GM10847 (cell line): ENCODE data around the gene SMTNL1.

Experiments
- POLR2A ChIP-seq: IDR thresholded peaks from 2 replicates; pipeline ENCODE4 v1.6.1; 2011; ENCODE audit not compliant: insufficient read length; ENCODE audit errors: extremely low read depth

Gene SMTNL1, protein sequence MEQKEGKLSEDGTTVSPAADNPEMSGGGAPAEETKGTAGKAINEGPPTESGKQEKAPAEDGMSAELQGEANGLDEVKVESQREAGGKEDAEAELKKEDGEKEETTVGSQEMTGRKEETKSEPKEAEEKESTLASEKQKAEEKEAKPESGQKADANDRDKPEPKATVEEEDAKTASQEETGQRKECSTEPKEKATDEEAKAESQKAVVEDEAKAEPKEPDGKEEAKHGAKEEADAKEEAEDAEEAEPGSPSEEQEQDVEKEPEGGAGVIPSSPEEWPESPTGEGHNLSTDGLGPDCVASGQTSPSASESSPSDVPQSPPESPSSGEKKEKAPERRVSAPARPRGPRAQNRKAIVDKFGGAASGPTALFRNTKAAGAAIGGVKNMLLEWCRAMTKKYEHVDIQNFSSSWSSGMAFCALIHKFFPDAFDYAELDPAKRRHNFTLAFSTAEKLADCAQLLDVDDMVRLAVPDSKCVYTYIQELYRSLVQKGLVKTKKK

DNA sequence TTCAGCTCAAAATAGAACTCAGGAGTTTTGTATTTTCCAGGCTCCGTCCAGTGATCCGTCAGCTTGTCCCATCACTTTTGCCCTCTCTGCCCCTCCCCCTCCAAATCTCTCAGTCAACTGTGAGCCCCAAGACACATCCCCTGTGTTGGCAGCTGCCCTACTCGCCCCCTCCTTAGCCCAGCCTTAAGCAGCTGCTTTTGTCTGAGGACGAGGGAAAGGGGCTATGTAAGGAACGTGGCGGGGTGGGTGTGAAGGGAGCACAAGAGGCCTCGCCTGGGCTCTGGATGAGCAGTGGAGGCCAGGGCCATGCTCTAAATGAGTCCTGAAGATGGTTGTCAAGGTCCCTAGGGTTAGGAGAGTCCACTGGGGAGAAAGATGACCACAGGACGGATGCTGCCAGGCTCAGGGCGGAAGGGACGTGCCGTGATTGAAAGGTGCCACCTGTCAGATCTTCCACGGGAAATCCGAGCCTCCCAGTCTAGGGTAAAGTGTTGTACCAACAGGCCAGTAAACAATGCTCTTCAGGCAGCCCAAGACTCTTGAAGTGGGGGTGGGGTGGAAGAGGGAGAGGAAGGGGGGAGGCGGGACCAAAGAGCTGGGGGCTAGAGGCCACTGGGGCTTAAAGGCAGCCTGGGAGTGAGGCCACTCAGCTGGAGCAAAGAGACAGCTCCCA lies at the start of gene SMTNL1:
SMTNL1 (plus strand) TSS at position 649 of the 673 bp plus-strand sequence. CDS start 5,048 bp downstream, outside the sequence.
- no peak for TF ChIP-seq POLR2A

GRCh38 chr11:57487920-57488659 lies 49.3 kb upstream of the SMTNL1 start:
- no peak for TF ChIP-seq POLR2A

DNA sequence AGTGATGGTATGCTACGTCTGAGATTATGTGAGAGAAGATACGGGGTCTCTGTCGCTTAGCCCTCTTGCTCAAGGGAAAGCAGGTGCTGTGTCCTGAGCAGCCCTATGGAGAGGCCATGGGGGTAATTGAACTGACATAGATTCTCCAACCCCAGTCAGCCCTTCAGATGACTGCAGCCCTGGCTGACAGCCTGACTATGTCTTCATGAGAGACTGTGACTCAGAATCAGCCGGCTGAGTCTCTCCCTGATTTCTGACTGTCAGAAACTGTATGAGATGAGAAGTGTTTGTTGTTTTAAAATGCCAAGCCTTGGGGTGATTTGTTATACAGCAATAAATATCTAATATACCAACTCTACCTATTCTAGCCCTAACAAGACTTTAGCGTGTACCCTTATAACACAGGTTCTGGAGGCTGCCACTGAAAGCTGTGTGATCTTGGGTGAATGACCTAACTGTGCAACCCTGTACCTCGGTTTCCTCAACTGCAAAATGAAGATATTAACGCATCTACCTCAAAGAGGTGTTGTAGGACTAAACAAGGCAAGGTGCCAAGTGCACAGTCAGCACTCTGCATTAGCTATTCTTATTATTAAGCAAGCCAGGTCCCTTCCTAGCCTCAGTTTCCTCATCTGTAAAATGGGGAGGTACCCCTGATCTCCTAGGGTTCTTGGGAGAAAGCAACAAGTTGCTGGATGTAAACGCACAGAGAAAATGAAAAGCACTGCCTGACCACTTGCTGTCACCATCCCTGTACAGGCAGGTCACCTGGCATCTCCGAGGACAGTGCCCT lies 46.7 kb upstream of the SMTNL1 start:
- TF ChIP-seq POLR2A, result no peak

DNA sequence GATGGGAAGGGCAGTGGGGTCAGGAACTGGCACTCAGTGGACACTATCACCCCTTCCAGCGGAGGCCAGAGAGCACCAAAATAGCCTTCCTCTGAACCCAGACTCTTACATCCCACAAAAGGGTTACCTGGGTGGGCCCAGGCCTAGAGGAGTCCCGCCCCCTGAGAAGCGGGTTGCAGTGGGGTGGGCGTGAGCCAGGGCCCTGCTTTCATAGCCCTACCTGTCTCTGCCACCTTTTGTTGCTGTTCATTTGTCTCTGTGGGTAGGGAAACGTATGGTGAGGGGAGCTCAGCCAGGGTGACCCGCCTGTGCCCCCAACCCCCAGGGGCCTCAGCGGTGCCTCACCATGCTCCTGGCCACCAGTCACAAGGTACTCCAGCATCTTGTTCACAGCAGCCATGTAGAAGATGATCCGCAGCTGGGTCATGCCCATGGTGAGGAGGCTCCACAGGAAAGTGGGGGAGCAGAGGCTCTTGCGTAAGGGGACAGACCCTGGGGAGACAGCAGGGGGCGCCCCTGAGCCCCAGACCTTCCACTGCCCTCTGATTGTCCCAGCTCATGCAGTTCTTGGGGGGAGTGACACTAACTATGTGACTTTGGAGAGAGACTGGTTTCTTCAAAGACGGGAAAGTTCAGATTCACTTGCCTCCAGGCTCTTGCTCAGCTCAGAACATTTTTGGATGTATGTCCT lies 45.9 kb upstream of the SMTNL1 start:
- TF ChIP-seq POLR2A, result no peak

GRCh38 chr11:57493507-57494503 lies 43.6 kb upstream of the SMTNL1 start:
- TF ChIP-seq POLR2A, result no peak

GRCh38 chr11:57496109-57496820 lies 41.1 kb upstream of the SMTNL1 start:
- TF ChIP-seq POLR2A, result no peak

- no peak for TF ChIP-seq POLR2A
Measured at GRCh38 chr11:57497303-57498247, 39.8 kb upstream of the SMTNL1 start.

DNA sequence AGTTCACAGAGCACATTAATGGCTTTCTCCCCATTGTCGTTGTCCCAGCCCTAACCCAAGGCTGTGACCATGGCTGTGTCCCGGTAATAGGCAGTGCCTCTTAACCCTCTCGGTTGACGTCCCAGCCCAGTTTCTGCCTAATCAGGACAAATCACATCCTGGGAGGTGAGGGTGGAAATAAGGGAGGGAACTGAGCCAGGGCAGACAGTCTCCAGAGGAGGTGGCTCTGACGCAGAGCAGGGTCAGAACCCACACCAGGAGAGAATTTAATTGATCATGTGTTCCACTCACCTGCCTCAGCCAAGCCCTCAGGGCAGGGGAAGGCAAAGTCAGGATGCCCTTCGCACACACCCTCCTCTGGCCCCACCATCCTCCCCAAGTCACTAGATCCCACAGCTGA lies 38.9 kb upstream of the SMTNL1 start:
- no peak for TF ChIP-seq POLR2A

DNA sequence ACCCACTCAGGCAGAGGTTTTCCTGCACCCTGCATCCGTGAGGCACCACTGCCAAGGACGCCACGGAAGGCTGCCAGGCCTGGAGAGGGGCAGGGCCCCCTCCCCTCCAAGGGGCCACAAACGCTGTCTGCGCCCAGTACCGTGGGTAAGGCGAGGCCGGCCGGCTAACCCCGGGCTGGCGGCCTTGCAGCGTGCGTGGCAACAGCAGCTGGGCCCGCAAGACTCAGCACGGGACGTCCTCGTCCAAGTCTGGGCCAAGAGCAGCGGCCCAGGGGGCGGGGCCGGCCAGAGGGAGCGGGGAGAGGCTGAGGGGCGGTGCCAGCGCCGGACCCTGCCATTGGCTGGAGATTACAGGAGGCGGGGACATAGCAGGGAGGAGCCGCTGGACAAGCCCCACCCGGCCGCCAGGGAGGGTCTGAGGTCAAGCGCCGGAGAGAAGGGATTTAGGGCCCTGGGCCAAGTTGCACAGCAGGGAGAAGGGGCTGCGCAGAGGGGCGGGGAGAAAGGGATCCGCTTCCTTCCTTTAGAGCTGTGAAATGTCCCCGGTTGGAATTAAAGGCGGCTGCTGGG lies 37.9 kb upstream of the SMTNL1 start:
- TF ChIP-seq POLR2A, result no peak

DNA sequence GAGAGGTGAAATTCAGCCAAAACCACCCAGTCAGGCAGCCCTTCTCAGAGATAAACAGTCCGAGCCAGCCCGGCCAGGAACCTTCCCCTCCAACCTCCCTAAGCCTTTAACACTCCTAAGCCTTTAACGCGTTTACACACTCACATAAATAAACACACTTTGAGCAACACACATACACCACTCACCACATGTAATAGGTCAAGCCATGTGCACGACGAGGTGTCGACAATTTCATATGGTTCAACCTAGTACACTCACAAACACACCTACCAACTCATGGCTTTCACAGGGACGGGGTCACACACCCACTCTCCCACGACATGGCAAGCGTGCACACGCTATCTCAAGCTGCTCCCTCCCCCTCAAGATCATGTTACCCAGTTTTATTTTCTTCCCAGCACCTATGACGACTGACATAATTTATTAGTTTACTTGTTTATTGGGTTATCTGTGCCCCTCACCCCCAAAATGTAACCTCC lies 37.4 kb upstream of the SMTNL1 start:
- TF ChIP-seq POLR2A, result no peak

- TF ChIP-seq POLR2A, result no peak
Measured at GRCh38 chr11:57500515-57500914, 36.9 kb upstream of the SMTNL1 start.
